GM19372 (cell line): ENCODE results near the gene CD300LB.
"Not testable (repeated sequence)": the region's sequence is repeated elsewhere in the genome, so short reads cannot be mapped to it uniquely, and the experiment has no call there.

ENCODE experiments used
- ATAC-seq: cut with Tn5 transposase; IDR thresholded peaks from one replicate; pipeline ENCODE4 v1.9.1; 2021; ENCODE audit warnings: mild to moderate bottlenecking, low read depth, moderate library complexity; ENCODE audit not compliant: unreplicated experiment

CD300LB gene

GRCh38 chr17:74531231-74531761 is at the start of gene CD300LB:
CD300LB (minus strand) TSS chr17:74531475; CDS start chr17:74531350, 125 bp downstream.
- no peak for ATAC-seq

GRCh38 chr17:74579900-74580299 is 48.6 kb upstream of the CD300LB start:
- ATAC-seq, result no peak

- ATAC-seq, result no peak
Measured at GRCh38 chr17:74578979-74579378, 47.7 kb upstream of the CD300LB start.

DNA sequence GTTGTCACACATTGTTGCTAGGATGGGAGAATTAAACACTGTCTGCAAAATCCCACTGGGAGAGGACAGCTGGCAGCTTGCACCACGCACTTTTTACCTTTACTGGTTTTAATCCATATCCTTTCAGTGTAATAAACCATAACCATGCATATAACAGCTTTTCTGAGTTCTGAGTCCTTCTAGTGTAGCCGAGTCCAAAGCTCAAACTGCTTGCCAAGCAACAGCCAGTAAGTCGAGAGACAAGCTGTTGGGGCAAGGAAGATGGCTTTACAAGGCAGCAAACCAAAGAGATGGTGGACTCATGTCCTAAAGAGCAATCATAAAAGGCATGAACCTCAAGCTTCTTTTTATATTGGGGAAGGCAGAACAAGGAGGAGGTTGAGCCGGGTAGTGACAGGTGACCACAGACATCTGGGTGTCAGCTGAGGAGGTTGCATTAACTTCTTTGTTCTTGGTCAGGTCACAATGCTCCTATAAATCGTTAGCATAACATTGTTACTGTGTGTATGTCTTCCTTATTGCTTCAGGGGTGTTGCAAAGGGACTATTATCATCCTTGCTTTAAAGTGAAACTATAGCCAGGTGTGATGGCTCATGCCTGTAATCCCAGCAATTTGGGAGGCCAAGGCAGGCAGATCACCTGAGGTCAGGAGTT is 43.3 kb upstream of the CD300LB start:
- ATAC-seq, result no peak

DNA sequence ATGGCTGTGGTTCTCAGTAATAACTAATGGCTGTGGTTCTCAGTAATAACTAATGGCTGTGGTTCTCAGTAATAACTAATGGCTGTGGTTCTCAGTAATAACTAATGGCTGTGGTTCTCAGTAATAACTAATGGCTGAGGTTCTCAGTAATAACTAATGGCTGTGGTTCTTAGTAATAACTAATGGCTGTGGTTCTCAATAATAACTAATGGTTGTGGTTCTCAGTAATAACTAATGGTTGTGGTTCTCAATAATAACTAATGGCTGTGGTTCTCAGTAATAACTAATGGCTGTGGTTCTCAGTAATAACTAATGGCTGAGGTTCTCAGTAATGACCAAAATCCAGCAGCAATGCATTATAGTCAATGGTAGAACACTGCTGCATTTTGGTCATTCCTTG is 42.4 kb upstream of the CD300LB start:
- ATAC-seq, result not testable (repeated sequence)

DNA sequence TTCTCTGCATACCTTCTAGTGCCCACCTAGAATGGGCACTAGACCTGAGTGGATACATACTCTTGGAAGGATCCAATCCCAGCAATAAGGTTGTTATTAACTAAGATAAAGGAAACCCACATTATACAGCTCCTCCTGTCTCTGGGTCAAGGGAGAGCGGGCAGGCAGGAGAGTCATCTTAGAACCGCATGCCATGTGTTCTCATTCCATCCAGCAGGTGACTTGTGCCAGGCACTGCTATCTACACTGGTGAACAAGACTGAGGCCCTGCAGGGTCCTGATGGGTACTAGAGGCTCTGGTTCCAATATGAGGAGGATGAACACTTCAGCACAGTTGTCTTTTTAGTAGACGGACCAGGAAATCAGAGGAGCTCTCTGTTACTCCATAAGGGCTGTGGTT is 41.9 kb upstream of the CD300LB start:
- no peak for ATAC-seq

GRCh38 chr17:74571621-74572270 is 40.5 kb upstream of the CD300LB start:
- ATAC-seq, result no peak

GRCh38 chr17:74569020-74570003 is 38.0 kb upstream of the CD300LB start:
- ATAC-seq, result no peak

- no peak for ATAC-seq
Measured at GRCh38 chr17:74568106-74568873, 37.0 kb upstream of the CD300LB start.

DNA sequence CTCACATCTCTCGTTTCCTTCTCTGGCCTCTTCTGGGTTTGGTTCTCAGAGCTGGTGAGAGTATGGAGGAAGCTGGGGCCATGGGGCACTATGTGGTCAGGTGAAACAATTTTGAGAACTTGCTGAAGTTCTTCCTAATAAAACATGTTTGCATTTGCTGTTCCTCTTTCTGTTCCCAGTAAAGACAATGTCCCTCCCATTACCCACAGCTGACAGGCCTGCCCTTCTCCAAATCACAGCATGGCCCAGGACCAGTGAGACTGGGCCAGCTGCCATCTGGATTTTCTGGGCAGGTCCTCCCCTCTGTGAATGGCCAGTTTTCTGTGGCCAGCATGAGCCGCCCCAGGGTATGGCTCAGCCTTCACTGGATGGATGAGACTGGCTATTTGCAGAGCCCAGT is 36.1 kb upstream of the CD300LB start, which contains the start of gene CD300H:
CD300H (minus strand) TSS at position 113 of the 400 bp plus-strand sequence.
- no peak for ATAC-seq

GRCh38 chr17:74566132-74566753 is 35.0 kb upstream of the CD300LB start:
- no peak for ATAC-seq

GRCh38 chr17:74565126-74565525 is 33.9 kb upstream of the CD300LB start:
- no peak for ATAC-seq

- ATAC-seq, result no peak
Measured at GRCh38 chr17:74563358-74563757, 32.1 kb upstream of the CD300LB start.

- no peak for ATAC-seq
Measured at GRCh38 chr17:74561586-74561985, 30.3 kb upstream of the CD300LB start.

GRCh38 chr17:74558882-74559519 is 27.7 kb upstream of the CD300LB start:
- ATAC-seq, result no peak

DNA sequence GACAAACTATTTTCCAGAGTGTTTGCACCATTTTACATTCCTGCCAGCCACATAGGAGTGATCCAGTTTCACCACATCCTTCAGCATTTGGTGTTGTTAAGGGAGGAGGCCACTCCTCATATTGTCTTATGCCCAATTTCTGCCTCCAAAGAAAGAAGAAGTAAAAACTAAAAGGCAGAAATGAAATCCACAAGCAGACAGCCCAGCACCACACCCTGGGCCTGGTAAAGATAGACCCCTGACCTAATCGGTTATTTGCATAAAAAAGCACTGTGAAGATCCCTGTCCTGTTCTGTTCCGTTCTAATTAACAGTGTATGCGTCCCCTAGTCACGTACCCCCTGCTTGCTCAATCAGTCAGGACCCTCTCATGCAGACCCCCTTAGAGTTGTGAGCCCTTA is 27.1 kb upstream of the CD300LB start:
- not testable (repeated sequence) for ATAC-seq

DNA sequence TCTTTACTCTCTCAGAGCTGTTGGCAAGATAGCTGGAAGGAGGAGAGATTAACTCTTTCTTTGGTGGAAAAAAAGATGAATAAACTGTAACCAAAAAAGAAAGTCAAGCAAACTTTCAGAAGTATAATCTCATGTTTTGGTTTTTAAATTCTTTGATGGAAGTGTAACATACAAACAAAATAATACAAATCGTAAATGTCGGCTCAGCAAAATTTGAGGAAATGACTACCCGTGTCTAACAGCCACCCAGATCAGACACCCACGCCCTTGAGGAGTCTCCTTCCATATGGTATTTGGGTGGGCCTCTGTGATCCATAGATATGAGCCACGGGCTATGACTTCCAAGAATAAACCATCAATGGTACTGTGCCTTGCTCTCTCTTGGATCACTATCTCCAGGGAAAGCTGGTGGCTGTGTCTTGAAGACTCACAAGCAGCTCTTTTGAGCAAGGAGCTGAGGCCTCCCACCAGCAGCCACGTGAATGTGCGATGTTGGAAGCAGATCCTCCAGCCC is 24.2 kb upstream of the CD300LB start:
- ATAC-seq, result no peak

DNA sequence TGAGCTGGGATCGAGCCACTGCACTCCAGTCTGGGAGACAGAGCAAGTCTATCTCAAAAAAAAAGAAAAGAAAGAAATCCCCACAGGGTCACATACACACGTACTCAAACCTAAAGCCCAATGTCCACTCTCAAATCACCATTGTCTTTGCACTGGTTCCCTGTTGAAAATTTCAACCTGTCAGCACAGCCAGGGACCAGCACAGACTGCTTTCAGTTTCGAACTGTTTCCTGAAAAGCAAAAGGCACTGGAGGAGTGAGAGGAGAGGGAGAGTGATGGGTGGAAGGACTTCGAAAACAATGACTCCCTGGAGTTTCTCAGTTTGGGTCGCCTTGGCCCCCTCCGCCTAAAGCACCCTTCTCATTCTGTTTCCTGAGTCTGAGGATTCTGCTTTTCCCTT is 23.6 kb upstream of the CD300LB start:
- ATAC-seq, result no peak

- ATAC-seq, result no peak
Measured at GRCh38 chr17:74552037-74552436, 20.8 kb upstream of the CD300LB start.
